Astrocyte of the hippocampus (primary cell): ENCODE data around the gene CTNNA2.
"Not testable (repeated sequence)": the region's sequence is repeated elsewhere in the genome, so short reads cannot be mapped to it uniquely, and the experiment has no call there.

Source experiments
- DNase-seq: peaks from one replicate; pipeline ENCODE4 v3.0.0; 2011; ENCODE audit warnings: low read depth, low spot score

CTNNA2 gene

DNA sequence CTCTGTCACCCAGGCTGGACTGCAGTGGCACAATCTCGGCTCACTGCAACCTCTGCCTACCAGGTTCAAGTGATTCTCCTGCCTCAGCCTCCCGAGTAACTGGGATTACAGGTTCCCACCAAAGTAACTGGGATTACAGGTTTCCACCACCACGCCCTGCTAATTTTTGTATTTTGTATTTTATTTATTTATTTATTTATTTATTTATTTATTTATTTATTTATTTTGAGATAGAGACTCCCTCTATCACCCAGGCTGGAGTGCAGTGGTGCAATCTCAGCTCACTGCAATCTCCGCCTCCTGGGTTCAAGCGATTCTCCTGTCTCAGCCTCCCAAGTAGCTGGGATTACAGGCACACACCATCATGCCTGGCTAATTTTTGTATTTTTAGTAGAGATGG is 633.9 kb downstream of the CTNNA2 start:
- DNase-seq = not testable (repeated sequence)

DNA sequence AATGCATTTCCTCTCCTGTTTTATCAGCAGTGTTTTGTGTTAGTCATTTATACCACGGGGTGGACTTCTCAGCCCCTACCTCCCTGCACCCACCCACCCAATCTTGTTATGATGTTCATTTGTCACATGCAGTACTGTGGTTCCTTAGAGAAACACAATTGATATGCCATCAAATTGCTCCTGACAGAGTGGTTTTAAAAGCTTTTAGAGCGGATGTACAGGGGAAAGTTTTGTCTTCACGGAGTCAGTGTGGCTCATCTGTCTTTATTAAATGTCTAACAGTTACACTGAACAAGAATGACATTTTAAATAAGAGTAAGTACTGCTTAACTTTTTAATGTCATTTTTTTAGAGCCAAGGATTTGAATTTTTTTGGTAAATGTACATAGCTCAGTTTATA is 634.8 kb downstream of the CTNNA2 start:
- no peak for DNase-seq

DNA sequence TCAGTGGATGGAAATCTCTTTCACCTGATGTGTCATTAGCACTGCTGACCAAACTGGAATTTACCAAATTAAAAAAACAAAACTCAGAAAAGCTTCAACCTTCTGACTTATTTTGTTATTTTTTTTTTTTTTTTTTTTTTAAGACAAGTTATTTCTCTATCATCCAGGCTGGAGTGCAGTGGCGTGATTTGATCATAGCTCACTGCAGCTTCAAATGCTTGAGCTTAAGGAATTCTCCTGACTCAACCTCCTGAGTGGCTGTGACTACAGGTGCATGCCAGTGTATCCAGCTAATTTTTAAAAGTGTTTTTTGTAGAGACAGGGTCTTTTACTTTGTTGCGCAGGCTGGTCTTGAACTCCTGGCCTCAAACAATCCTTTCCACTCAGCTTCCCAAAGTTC is 636.1 kb downstream of the CTNNA2 start:
- DNase-seq = no peak

DNA sequence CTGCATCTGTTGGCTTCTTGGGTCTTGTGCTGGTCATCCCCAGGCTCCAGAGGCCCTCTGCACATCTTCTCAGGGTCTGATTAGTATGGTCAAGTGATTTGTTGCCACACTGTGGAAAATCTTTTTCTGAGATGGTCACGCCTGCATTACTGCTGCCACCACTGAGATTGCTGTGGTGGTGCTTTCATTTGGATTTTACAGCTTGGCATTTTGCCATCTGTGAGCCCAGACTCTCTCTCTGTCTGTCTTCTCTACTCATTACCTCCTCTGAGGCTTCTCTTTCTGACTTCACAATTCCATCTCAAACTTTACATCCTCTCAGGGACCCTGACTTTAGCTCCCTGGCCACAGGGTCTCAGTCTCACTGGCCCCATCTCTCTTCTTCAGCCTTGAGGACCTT is 637.1 kb downstream of the CTNNA2 start:
- no peak for DNase-seq

DNA sequence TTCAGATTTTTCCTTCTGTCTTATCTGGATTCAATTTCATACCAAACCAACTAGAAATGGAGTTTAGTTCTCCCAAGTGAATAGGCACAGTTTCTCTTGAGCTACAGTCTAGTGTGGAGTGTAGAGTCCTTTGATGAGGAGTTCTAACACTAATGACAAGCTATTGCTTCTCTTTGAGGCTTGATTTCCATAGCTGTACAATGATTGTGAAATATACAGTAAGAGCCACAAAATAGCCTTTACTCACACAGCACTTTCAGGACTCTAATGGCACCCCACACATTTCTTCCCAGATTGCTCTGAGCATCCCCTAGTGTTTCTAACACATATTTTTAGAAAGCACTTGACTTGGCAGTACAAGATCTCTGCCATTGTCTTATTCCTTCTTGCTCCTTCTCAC is 638.4 kb downstream of the CTNNA2 start:
- DNase-seq = no peak

DNA sequence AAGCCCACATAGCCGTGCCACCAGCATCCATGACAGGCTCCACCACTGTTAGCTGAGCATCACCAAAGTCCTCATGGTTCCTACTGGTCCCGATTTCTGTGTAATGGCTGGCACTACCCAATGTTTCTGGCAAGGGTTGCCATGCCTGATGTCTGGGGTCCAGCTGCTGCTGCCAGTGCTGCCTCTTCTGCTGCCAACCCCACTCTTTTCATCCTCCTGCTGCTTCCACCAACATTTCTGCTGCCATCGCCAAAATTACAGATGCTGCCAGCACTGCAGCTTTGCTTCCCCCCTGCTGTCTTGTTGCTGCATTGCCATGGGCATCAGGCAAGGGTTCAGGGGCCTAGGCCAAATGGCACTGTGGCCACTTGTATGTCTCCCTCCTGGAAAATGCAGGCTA is 638.8 kb downstream of the CTNNA2 start:
- no peak for DNase-seq

DNA sequence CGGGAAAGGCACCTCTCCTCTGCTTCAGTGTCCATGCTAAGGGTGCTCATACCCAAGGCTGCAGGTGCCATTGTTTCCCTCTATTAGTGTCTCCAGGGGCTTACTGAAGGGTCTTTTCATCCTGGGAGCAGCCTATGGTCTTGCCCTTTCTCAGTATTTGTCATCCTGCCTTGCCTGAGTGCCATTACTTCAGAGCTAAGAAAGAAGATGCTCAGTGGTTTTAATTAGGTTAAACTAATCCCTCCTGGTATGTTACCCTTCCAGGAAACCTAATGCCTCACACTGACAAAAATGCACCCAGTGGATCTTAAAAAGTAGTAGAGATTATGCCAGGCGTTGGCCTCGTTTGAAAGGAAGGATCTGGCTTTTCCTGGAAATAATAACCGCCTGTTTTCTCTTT is 640.3 kb downstream of the CTNNA2 start:
- no peak for DNase-seq

DNA sequence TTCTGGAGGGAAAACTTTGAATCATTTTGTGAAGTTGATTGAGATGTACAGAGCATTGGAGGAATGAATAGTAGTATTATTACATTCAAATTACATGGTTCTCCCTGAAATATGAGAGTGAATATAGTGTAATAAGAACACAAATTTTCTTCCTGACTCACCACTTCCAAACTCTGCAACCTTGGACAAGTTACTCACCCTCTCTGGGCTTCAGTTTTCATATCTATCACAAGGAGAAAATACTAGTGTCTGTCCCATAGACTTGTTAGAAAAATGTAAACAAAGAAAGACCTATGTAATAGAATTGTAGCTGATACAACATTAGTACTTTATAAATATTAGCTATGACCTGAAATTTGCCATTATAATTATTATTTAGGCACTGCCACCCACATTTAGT is 640.9 kb downstream of the CTNNA2 start:
- DNase-seq = no peak

DNA sequence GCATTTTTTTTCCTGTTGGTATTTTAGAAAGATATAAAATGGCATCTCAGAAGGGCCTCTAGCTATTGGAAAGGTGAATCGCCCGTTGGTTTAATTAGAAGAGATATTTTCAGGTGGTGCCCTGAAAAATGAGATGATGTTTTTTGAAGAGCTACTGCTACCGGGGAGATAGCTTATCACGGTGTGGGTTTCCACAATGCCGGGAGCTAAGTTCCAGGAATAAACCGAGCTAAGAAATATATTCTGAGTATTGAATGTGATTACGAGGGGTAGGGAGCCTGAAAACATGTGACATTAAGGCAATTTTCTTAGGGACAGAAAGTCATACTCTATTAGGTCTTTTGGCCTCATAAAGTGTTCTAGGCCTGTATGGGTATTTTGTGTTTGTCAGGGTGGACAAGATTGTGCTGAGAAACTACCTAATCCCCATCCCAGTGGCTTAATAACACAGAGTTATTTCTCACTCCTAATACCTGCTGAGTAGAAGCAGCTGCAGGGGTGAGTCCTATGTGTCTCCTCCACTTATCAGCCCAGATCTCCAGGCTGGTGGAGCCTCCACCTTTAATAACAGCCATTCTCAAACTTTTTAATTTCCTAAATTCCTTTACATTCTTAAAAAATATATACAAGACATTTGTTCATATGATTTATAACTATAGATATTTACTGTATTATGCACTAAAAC is 641.5 kb downstream of the CTNNA2 start:
- no peak for DNase-seq

DNA sequence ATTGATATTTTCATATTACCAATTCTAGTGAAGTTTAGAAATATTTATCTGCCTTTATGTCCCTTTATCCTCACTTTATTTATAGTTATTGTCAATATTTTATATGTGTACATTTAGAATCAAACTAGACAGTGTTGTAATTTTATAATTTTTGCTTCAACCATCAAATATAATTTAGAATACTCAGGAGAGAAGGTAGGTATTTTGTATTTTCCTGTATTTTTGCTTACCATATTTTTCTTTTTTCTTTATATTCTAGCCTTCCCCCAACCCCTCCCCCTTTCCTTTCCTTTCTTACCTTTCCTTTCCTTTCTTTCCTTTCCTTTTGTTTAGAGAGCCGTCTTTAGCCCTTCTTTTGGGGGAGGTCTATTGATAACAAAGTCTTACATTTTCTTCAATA is 651.5 kb downstream of the CTNNA2 start:
- DNase-seq = no peak

DNA sequence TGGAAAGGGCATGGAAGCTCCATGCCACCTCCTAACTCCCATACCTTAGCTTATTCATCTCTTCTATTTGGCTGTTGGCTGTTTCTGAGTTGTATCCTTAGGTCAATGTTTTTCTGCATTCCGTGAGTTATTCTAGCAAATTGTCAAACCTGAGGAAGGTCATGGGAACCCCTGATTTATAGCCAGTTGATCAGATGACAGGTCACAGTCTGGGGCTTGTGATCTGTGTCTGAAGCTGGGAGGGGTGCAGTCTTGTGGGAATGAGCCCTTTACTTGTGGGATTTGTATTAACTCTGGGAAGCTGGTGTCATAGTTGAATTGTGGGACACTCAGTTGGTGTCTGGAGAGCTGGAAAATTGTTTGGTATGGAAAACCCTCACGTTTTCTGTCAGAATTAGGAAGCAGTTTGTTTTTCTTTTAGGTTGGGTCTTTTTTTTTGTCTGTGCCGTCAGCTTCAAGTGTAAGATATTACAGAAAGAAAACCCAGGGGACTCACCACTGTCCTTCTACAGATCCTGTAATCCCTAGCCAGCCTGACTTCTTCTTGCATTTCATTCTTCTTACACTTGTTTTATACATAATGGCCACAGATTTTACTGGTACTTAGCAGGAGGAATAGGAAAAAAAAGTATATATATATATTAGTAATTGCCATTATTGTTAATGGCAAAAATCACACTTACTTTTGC is 653.8 kb downstream of the CTNNA2 start:
- DNase-seq = no peak

DNA sequence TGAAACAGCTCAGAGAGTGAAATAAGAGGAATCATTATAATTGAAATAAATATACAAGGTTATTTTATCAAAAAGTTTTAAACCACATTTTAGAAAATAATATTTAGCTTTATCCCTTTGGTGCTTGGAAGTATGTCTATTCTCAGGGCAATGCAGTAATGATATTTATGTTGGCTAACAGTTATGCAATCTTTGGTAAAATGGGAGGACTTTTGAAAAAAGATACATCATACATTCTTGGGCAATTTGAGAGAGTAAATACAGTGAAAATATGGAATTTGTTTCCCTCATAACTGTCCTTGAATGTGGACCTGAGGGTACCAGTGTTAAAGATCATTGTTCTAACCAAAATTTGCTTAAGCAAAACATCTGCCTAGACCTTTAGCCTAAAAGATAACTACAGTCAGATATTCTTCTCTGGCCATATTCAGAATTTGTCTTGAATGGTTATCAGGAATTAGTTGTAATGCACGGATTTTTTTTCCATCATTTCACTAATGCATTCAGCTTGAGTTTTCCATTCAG is 654.5 kb downstream of the CTNNA2 start:
- DNase-seq = no peak

DNA sequence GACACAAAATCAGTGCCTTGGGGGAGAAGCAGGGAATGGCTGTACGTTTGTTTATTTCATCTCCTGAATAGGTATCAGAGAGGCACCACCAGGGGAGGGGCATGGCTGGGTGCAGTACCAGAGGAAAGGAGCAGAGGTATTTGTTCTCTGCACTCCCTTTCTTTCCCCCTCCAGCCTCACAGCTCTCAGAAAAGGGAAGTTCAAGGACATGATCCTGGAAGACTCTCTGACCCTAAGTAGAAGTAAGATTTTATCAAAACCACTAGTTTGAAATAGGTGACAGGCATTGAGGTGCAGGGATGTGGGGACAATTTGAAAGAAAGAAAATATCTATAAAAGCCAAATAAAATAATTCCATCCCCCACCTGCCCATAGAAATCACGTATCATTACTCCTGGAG is 655.2 kb downstream of the CTNNA2 start:
- no peak for DNase-seq

DNA sequence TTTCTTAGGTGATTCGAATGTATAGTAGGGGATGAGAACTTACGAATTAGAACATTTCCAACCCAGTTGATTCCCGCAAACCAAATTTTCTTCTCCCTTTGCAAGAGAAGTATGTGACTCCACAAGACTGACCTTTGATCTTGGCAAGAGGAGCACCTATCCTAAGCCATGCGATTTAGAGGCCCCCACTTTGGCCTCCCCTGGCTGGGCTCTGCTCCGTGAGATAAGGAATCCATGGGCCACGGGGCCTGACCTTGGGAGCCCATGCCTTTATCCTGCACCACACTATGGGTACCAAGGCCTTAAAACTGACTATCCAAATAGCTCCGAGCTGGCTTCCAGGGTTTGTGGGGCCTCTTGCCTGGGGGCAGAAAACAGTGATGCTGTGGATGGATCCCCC is 656.0 kb downstream of the CTNNA2 start:
- no peak for DNase-seq

DNA sequence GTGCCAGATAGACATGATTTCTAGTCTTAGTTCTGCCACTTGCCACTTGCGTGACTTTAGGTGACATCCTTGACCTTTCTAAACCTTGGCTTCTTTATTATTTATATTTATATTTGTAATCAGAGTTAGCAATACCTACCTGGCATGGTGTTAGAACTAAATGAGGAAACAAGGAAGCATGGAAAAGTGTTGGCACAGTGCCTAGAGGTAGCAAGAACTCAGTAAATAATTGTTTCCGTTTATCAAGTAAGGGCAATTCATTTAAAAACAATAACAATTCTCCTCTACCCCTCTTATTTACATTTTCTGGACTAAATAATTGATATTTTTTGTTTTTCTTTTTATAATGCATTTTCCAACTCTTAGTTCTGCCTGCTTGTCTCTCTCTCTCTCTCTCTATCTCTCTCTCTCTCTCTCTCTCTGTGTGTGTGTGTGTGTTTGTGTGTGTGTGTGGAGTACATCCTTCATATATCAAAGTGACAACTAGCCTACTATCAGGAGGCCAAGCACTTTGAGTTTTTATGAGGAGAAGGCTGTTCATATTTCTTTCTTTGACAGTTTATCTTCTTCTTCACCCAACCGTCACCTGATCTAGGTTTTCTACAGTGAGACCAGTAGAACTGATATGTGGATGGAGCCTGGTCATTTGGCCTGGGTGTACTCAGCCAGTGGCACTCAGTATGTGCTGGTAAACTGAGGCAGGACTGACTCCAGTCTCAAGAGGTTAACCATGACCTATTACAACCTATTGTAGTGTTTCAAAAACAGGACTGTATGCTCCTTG is 657.2 kb downstream of the CTNNA2 start:
- no peak for DNase-seq

DNA sequence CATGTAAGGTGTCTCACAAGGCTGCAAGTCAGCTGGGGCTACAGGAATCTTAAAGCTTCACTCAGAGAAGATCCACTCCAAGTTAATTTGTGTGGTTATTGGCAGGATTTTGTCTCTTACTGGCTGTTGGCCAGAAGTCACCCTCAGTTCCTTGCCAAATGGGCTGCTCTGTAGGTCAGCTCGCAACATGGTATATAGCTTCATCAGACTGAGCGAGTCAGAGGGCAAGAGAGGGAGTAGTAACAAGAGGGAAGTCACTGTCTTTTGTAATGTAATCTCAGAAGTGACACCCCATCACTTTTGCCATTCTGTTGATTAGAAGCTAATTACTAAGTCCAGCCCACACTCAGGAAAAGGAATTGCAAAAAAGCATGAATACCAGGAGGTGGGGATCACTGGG is 672.2 kb downstream of the CTNNA2 start:
- no peak for DNase-seq

DNA sequence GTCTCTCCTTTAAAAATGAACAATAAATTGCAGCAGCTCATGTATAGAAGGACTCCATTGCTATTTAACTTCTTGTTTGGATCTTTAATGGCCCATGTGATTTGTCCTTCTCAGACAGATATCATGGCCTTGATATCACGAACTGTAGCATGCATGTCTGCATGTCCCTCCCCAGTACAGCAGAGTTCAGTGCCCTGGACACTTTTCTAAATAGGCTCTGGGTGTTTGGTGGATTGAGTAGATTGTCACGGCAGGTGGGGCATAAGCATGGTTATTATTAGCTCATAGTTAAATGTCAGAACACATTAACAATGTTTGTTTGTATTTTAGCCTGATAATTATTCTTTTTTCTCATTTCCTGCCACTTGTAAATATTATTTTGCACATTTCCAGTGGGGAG is 673.4 kb downstream of the CTNNA2 start:
- no peak for DNase-seq

DNA sequence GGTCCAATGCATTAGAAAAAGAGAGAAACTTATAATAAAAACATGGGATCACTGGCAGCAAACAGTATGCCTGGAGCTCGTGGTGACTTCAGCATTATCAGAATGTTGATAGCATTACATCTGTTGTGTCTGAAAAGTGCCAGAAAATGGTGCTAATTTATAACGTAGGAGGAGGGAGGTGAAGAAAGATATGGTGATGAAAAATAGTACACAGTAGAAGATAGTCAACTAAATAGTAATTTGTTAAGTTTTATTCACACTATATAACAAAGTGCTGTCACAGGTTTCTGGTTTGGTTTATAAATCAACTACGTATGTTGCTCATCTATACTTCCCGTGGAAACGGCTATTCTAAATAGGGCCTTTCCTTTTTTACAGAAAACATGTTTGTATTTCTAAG is 674.3 kb downstream of the CTNNA2 start:
- no peak for DNase-seq

DNA sequence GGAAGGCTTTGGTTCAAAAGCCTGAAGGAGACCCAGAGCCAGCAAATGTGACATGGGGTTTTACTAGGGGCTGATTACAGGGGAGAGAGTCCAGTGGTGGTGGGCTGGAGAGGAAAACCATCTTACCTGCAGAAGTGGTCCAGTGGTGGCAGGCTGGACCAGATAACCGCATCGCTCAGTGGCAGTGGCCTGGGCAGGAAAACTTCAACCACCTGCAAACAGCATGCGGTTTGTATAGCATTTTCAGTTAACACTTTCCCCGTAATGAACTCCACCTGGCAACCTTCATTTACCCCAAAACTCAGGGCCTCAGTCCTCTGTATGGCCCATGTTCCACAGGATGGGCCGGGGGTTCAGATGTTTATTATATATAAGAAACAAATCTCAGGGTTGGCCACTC is 677.3 kb downstream of the CTNNA2 start:
- DNase-seq = no peak

DNA sequence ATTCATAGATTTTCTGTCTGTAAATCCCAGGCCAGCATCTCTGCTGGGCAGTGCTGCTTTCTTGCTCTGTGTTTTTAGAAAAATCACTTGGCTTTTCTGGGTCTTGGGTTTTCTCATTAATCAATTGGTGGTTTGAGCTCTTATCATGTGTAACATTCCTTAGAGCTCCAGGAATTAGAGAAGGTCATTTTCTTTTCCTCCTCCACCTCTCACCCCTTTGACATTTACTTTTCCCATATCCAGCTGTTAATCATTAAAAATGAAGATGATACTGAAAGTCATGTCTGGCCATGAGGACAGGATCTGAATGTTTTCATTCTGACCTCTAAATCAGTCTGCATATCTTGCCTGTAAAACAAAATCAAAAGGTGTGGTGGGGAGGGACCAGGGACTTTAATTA is 680.7 kb downstream of the CTNNA2 start:
- no peak for DNase-seq

DNA sequence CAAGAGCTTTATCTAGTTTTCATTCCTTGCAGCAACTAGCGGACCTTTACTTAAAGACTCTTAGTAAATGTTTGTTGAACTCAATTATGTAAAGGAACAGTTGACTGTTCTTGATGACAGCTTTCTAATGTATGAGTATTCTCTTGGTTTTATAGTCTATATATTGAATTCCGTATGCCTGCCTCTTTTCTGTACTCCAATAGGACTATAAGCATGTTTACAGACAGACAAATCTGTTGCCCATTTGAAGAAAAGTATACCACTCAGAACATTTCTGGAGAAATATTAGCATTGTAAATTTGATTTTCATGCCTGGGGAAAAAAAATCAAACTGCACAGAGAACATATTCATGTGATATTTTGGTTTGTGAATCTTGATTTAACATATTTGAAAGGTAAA is 682.2 kb downstream of the CTNNA2 start:
- no peak for DNase-seq

DNA sequence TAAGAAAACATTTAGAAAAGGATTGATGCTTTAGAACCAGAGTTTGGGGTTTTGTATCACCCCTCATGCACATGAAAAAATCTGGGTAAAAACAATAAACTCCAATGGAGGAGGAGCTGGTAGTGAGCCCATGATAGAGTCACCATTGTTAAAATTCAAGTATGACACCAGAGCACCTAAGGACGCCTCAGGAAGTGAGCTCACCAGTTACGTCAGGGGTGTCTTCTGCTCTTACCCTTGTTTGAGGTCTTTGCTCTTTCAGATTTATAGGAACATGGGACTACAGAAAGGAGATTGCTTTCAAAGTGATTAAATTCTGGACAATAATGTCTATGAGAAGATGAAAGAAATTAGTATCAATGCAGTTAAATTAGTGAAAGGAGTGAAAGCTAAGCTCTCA is 685.2 kb downstream of the CTNNA2 start:
- DNase-seq = no peak

DNA sequence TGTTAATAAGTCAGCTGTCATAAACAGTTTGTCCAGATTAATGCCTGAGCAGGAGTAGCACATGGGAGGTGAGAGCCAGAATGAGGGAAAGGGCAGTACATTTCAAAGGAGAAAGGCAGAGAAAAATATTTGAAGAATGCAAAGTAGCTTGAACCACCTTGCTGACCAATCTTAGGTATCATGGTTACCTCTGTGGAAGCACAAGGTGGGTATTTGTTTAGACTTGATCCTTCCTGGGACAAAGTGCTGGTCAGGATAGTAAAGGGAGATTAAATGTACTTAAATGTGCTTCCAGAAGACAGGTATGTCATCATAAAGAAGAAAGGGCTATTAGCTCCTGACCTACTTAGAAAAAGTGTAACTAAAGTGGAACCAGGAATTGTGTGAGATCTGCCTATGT is 686.7 kb downstream of the CTNNA2 start:
- DNase-seq = no peak
